Neural cell (in vitro differentiated cells): ENCODE data around the gene AFF3.

ENCODE experiments used
- EP300 ChIP-seq: fragments of 450-650 bp; conservative IDR thresholded peaks from 2 replicates; pipeline ENCODE4 v1.6.1; 2014; ENCODE audit warnings: antibody characterized with exemption, mild to moderate bottlenecking, moderate library complexity; ENCODE audit not compliant: poor library complexity, severe bottlenecking
- POLR2AphosphoS5 ChIP-seq: IDR thresholded peaks from 2 replicates; pipeline ENCODE4 v1.6.1; 2012
- TF ChIP-seq, protein P1 (sequence below): fragments of 450-650 bp; IDR thresholded peaks from 2 replicates; pipeline ENCODE4 v1.5.1; 2014; ENCODE audit warnings: antibody characterized with exemption, mild to moderate bottlenecking, moderate library complexity; ENCODE audit not compliant: poor library complexity, severe bottlenecking

- TF ChIP-seq, protein P1, sequence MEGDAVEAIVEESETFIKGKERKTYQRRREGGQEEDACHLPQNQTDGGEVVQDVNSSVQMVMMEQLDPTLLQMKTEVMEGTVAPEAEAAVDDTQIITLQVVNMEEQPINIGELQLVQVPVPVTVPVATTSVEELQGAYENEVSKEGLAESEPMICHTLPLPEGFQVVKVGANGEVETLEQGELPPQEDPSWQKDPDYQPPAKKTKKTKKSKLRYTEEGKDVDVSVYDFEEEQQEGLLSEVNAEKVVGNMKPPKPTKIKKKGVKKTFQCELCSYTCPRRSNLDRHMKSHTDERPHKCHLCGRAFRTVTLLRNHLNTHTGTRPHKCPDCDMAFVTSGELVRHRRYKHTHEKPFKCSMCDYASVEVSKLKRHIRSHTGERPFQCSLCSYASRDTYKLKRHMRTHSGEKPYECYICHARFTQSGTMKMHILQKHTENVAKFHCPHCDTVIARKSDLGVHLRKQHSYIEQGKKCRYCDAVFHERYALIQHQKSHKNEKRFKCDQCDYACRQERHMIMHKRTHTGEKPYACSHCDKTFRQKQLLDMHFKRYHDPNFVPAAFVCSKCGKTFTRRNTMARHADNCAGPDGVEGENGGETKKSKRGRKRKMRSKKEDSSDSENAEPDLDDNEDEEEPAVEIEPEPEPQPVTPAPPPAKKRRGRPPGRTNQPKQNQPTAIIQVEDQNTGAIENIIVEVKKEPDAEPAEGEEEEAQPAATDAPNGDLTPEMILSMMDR = no peak
- TF ChIP-seq EP300 (no peak), POLR2AphosphoS5 (no peak)
Measured at GRCh38 chr2:100004959-100005387, 137.4 kb downstream of the AFF3 start.
